Right lobe of liver (tissue), 6 donors: ENCODE data around the gene IL17RA. TPM values are rescaled to one million over a fixed set of nuclear protein-coding genes. Genes with fewer than 3 reads are reported as not detected.

Experiments used
- ATAC-seq, 4 donors: fragments of 200-7000 bp; cut with Tn5 transposase; one replicate each; pipeline ENCODE4 v1.9.1; 2020; ENCODE audit warnings: mild to moderate bottlenecking in 4 of 4, moderate library complexity in 4 of 4
- DNase-seq, 3 donors: peaks; one replicate each; pipeline ENCODE4 v3.0.0-alpha.2; 2020
- H3K27ac ChIP-seq, 3 donors: fragments of 200-600 bp; one replicate each; pipeline ENCODE4 v1.8.0; 2022
- H3K27me3 ChIP-seq, 2 donors: fragments of 200-600 bp; one replicate each; pipeline ENCODE4 v1.8.0; 2022
- H3K36me3 ChIP-seq, 4 donors: fragments of 200-600 bp; sonication (generic) in 1 of 4; one replicate each; pipeline versions ENCODE4 v1.5.1 to v1.8.0; 2017 to 2022; ENCODE audit warnings: control low read depth in 1 of 4
- H3K4me1 ChIP-seq, 4 donors: fragments of 200-600 bp; sonication (generic) in 1 of 4; one replicate each; pipeline versions ENCODE4 v1.5.1 to v1.8.0; 2017 to 2022; ENCODE audit warnings: control low read depth in 1 of 4
- H3K4me3 ChIP-seq, 3 donors: fragments of 200-600 bp; one replicate each; pipeline ENCODE4 v1.8.0; 2022
- H3K9me3 ChIP-seq, 4 donors: fragments of 200-600 bp; sonication (generic) in 1 of 4; one replicate each; pipeline versions ENCODE4 v1.5.1 to v1.8.0; 2017 to 2022; ENCODE audit warnings: control low read depth in 1 of 4
- CTCF ChIP-seq, 4 donors: fragments of 200-600 bp in 3 of 4; fragments of 450-650 bp in 1 of 4; IDR thresholded peaks; one replicate each; pipeline versions ENCODE4 v1.5.1 to v1.8.0; 2016 to 2022; ENCODE audit warnings: antibody characterized with exemption in 4 of 4, mild to moderate bottlenecking in 2 of 4
- POLR2A ChIP-seq: fragments of 450-650 bp; IDR thresholded peaks from one replicate; pipeline ENCODE4 v1.6.1; 2017; ENCODE audit warnings: antibody characterized with exemption, mild to moderate bottlenecking
- WGBS: methylation state at CpG from one replicate; pipeline ENCODE4 v1.1.6; 2018; ENCODE audit warnings: low coverage, low lambda C conversion rate; ENCODE audit not compliant: insufficient coverage; ENCODE audit errors: missing lambda C conversion rate; 5-methylcytosine and 5-hydroxymethylcytosine counted together
- intact Hi-C, 2 donors: fragments of 100-400 bp; cut with DNase I; formaldehyde crosslinking; loops; one replicate each; pipeline versions ENCODE4 v1.11.2 to v1.14.1; 2022
- total RNA-seq, 6 experiments: library from RNA; depleted of rRNA in 2 of 6; stranded (reverse); fragments of >200 nt in 2 of 6; fragmentation: NEBNext Ultra II Directional in 3 of 6; extraction: Animal tissue kit (Norgen Biotek cat#: 25700) in 3 of 6; gene quantifications; one replicate each; pipeline versions ENCODE4 v1.1.0 to v1.2.4, GENCODE V29; 2016 to 2023
- donor health status: DM: no; HTN: yes; CAD: no.
- donor health status: DM: no; HTN: no; CAD: no.
- donor health status: DM: no; HTN: no; CAD: no.
- donor health status: DM: no; HTN: yes; CAD: no.
- donor health status: DM: no; HTN: yes; CAD: no.

IL17RA gene
- total RNA-seq, 6 experiments from 2014 or later, result 7.1 to 13.6 (median 9.6) TPM

GRCh38 chr22:17109113-17109865, 24.5 kb downstream of the IL17RA start:
- Histone ChIP-seq H3K36me3 (peaks cover 0 to 42% (median 2%) of the 10 kb centered on the region in 4 donors), H3K27ac (no peak overlapping the region), H3K4me3 (no peak overlapping the region), H3K4me1 (no peaks in the 10 kb centered on the region), H3K9me3 (no peaks in the 10 kb centered on the region), H3K27me3 (no peaks in the 10 kb centered on the region)
- intact Hi-C loops, result no loop called here
- peak in 1 of 4 donors; percentile 4 for ATAC-seq
- 90% methylated on average over 2 of the region's 42 CpGs for WGBS
- TF ChIP-seq POLR2A (no peak), CTCF (IDR thresholded peaks at IDR 0.05) (no peak)
- no peak for DNase-seq

GRCh38 chr22:17109976-17110375, 25.2 kb downstream of the IL17RA start:
- peaks cover 0 to 37% (median 2%) of the 10 kb centered on the region in 4 donors for H3K36me3 ChIP-seq
- no peaks in the 10 kb centered on the region for H3K4me1 ChIP-seq
- H3K27ac ChIP-seq, result no peak overlapping the region
- intact Hi-C loops, result no loop called here
- H3K4me3 ChIP-seq, result no peak overlapping the region
- no peaks in the 10 kb centered on the region for H3K27me3 ChIP-seq
- WGBS, result 77% methylated on average over 6 of the region's 16 CpGs
- no peak for ATAC-seq
- no peak for DNase-seq
- H3K9me3 ChIP-seq, result no peaks in the 10 kb centered on the region
- TF ChIP-seq CTCF (IDR thresholded peaks at IDR 0.05), result no peak
- TF ChIP-seq POLR2A, result no peak

GRCh38 chr22:17110791-17111550, 26.2 kb downstream of the IL17RA start:
- no peak overlapping the region for H3K4me3 ChIP-seq
- H3K27me3 ChIP-seq, result no peaks in the 10 kb centered on the region
- H3K4me1 ChIP-seq, result no peaks in the 10 kb centered on the region
- peaks cover 0 to 31% (median 0%) of the 10 kb centered on the region in 4 donors for H3K36me3 ChIP-seq
- TF ChIP-seq CTCF (IDR thresholded peaks at IDR 0.05) (no peak), POLR2A (no peak)
- no peak for DNase-seq
- H3K27ac ChIP-seq, result no peak overlapping the region
- H3K9me3 ChIP-seq, result no peaks in the 10 kb centered on the region
- intact Hi-C loops, result no loop called here
- ATAC-seq, result no peak
- 78% methylated on average over 11 of the region's 13 CpGs for WGBS

- peaks cover 0 to 23% (median 0%) of the 10 kb centered on the region in 4 donors for H3K36me3 ChIP-seq
- WGBS, result 74% methylated on average over 9 of the region's 9 CpGs
- no peak overlapping the region for H3K4me3 ChIP-seq
- H3K27ac ChIP-seq, result no peak overlapping the region
- TF ChIP-seq CTCF (IDR thresholded peaks at IDR 0.05), result no peak
- H3K4me1 ChIP-seq, result no peaks in the 10 kb centered on the region
- ATAC-seq (no peak), DNase-seq (no peak)
- H3K9me3 ChIP-seq, result no peaks in the 10 kb centered on the region
- no peaks in the 10 kb centered on the region for H3K27me3 ChIP-seq
- intact Hi-C loops, result no loop called here
Observed at GRCh38 chr22:17112491-17113042, 27.8 kb downstream of the IL17RA start.
